H1 (cell line): ENCODE data around the gene MTO1. TPM values are rescaled to one million over a fixed set of nuclear protein-coding genes. Genes with fewer than 3 reads are reported as not detected.

Source experiments
- CTCF ChIA-PET: fragments of 300-600 bp; sonication (Branson Sonifier 250); formaldehyde crosslinking; loops from one replicate; lab custom pipeline; 2021; ENCODE audit not compliant: partially characterized antibody; lab: Charles Lee
- POLR2A ChIA-PET: fragments of 300-600 bp; sonication (Branson Sonifier 250); formaldehyde crosslinking; loops from one replicate; lab custom pipeline; 2021; ENCODE audit warnings: inconsistent platforms; ENCODE audit not compliant: partially characterized antibody; lab: Charles Lee
- DNase-seq, 2 experiments: peaks; one replicate each; pipeline versions ENCODE4 v3.0.0 to v3.0.0-alpha.2; 2010 to 2022; ENCODE audit warnings: low spot score in 2 of 2, low read depth in 1 of 2, mixed read lengths in 1 of 2
- FAIRE-seq: peaks from 2 replicates; lab custom pipeline; 2011; peaks lifted over from hg19 to GRCh38; lab: Jason Lieb, UNC
- H2AFZ ChIP-seq: 2 replicates; pipeline ENCODE4 v1.8.1; 2012; ENCODE audit warnings: low read length, inconsistent platforms
- H2AK5ac ChIP-seq: 2 replicates; pipeline ENCODE4 v1.6.1; 2013; ENCODE audit warnings: low read depth, low read length
- H2BK120ac ChIP-seq: replicated peaks from 2 replicates; pipeline ENCODE3; 2013; ENCODE audit warnings: low read depth, low read length, inconsistent platforms
- H2BK12ac ChIP-seq: 2 replicates; pipeline ENCODE4 v1.6.1; 2013; ENCODE audit warnings: low read depth, low read length
- H2BK15ac ChIP-seq: 2 replicates; pipeline ENCODE4 v1.6.1; 2013; ENCODE audit warnings: low read length
- H2BK20ac ChIP-seq: 2 replicates; pipeline ENCODE4 v1.6.1; 2013; ENCODE audit warnings: low read length
- H2BK5ac ChIP-seq: 2 replicates; pipeline ENCODE4 v1.6.1; 2013; ENCODE audit warnings: low read depth, low read length
- H3K14ac ChIP-seq: 2 replicates; pipeline ENCODE4 v1.6.1; 2013; ENCODE audit warnings: inconsistent platforms; ENCODE audit not compliant: insufficient read length
- H3K18ac ChIP-seq: 2 replicates; pipeline ENCODE4 v1.6.1; 2013; ENCODE audit warnings: low read length; ENCODE audit errors: extremely low read depth
- H3K23ac ChIP-seq: 2 replicates; pipeline ENCODE4 v1.6.1; 2013; ENCODE audit warnings: inconsistent platforms; ENCODE audit not compliant: insufficient read length
- H3K23me2 ChIP-seq: 2 replicates; pipeline ENCODE4 v1.6.1; 2013; ENCODE audit warnings: low read depth, low read length
- H3K27ac ChIP-seq: 2 replicates; pipeline ENCODE4 v1.6.1; 2011; ENCODE audit warnings: low read depth, low read length, inconsistent platforms
- H3K27me3 ChIP-seq, 4 experiments: replicated peaks in 1 of 4; 1 replicate in 1 of 4; 2 replicates in 3 of 4; pipeline versions ENCODE4 v1.6.1 to v1.8.1; 2011 to 2013; ENCODE audit warnings: low read length in 3 of 4, mild to moderate bottlenecking in 3 of 4, inconsistent platforms in 2 of 4, mixed read lengths in 2 of 4, moderate library complexity in 1 of 4; ENCODE audit not compliant: control insufficient read depth in 3 of 4, insufficient read depth in 3 of 4; ENCODE audit errors: extremely low read depth in 1 of 4
- H3K36me3 ChIP-seq, 4 experiments: 2 replicates each; pipeline versions ENCODE4 v1.6.1 to v1.8.1; 2011 to 2013; ENCODE audit warnings: mild to moderate bottlenecking in 4 of 4, low read length in 3 of 4, moderate library complexity in 2 of 4, control low read depth in 1 of 4, inconsistent platforms in 1 of 4; ENCODE audit not compliant: insufficient read depth in 4 of 4, control insufficient read depth in 2 of 4
- H3K4ac ChIP-seq: replicated peaks from 2 replicates; pipeline ENCODE3; 2013; ENCODE audit warnings: low read length, low read depth, mixed read lengths, inconsistent platforms; ENCODE audit not compliant: insufficient read length
- H3K4me1 ChIP-seq, 4 experiments: replicated peaks in 1 of 4; 1 replicate in 1 of 4; 2 replicates in 3 of 4; pipeline versions ENCODE4 v1.6.1 to v1.8.1; 2011 to 2013; ENCODE audit warnings: low read length in 3 of 4, inconsistent platforms in 2 of 4, mixed read lengths in 1 of 4; ENCODE audit not compliant: insufficient read depth in 4 of 4, control insufficient read depth in 3 of 4
- H3K4me2 ChIP-seq, 2 experiments: 2 replicates each; pipeline versions ENCODE4 v1.6.1 to v1.8.1; 2011 to 2013; ENCODE audit warnings: low read depth in 2 of 2, low read length in 2 of 2, control low read depth in 1 of 2, inconsistent platforms in 1 of 2, mild to moderate bottlenecking in 1 of 2; ENCODE audit not compliant: insufficient read depth in 1 of 2
- H3K4me3 ChIP-seq, 4 experiments: fragments of 200-600, 300-600 bp in 1 of 4; sonication (generic), shearing (Covaris generic), sonication (Bioruptor Twin) in 1 of 4; 2 replicates each; pipeline versions ENCODE4 v1.5.1 to v1.8.1; 2011 to 2016; ENCODE audit warnings: low read length in 4 of 4, low read depth in 3 of 4, control low read depth in 2 of 4, inconsistent platforms in 2 of 4, mild to moderate bottlenecking in 2 of 4, mixed read lengths in 1 of 4, moderate library complexity in 1 of 4; ENCODE audit not compliant: insufficient read depth in 2 of 4; ENCODE audit errors: extremely low read depth in 1 of 4
- H3K56ac ChIP-seq: replicated peaks from 2 replicates; pipeline ENCODE3; 2013; ENCODE audit warnings: low read depth, mild to moderate bottlenecking, mixed read lengths, low read length, inconsistent platforms; ENCODE audit not compliant: insufficient read length
- H3K79me1 ChIP-seq: 2 replicates; pipeline ENCODE4 v1.6.1; 2013; ENCODE audit warnings: low read depth, low read length, control low read depth
- H3K79me2 ChIP-seq, 2 experiments: 2 replicates each; pipeline versions ENCODE4 v1.6.1 to v1.8.1; 2012 to 2013; ENCODE audit warnings: low read length in 2 of 2, mild to moderate bottlenecking in 2 of 2, inconsistent platforms in 1 of 2; ENCODE audit not compliant: insufficient read depth in 2 of 2, control insufficient read depth in 1 of 2
- H3K9ac ChIP-seq, 4 experiments: replicated peaks in 1 of 4; 1 replicate in 1 of 4; 2 replicates in 3 of 4; pipeline versions ENCODE4 v1.6.1 to v1.8.1; 2011 to 2013; ENCODE audit warnings: low read depth in 3 of 4, low read length in 3 of 4, control low read depth in 2 of 4, mild to moderate bottlenecking in 2 of 4, moderate library complexity in 2 of 4, inconsistent platforms in 1 of 4; ENCODE audit errors: extremely low read depth in 1 of 4
- H3K9me3 ChIP-seq, 2 experiments: 2 replicates each; pipeline versions ENCODE4 v1.6.1 to v1.8.1; 2012 to 2013; ENCODE audit warnings: mild to moderate bottlenecking in 2 of 2, moderate library complexity in 2 of 2, control low read depth in 1 of 2, inconsistent platforms in 1 of 2, low read depth in 1 of 2, low read length in 1 of 2, mixed read lengths in 1 of 2; ENCODE audit not compliant: insufficient read depth in 2 of 2
- H4K20me1 ChIP-seq, 2 experiments: replicated peaks in 1 of 2; 2 replicates each; pipeline versions ENCODE3 to v1.8.1; 2011 to 2013; ENCODE audit warnings: inconsistent platforms in 2 of 2, low read length in 2 of 2, mild to moderate bottlenecking in 1 of 2; ENCODE audit not compliant: insufficient read depth in 2 of 2, control insufficient read depth in 1 of 2
- H4K5ac ChIP-seq: 2 replicates; pipeline ENCODE4 v1.6.1; 2013; ENCODE audit warnings: low read length, low read depth, mixed read lengths, inconsistent platforms; ENCODE audit not compliant: insufficient read length
- H4K8ac ChIP-seq: 2 replicates; pipeline ENCODE4 v1.8.0; 2013; ENCODE audit warnings: mild to moderate bottlenecking, moderate library complexity, low read length, inconsistent platforms; ENCODE audit not compliant: insufficient read depth; ENCODE audit errors: extremely low read depth
- H4K91ac ChIP-seq: replicated peaks from 2 replicates; pipeline ENCODE3; 2013; ENCODE audit warnings: low read length, mixed read lengths, inconsistent platforms; ENCODE audit not compliant: insufficient read length
- EZH2 ChIP-seq: fragments of 200-600 bp; sonication (generic); IDR thresholded peaks from 2 replicates; pipeline ENCODE4 v1.7.1; 2012; ENCODE audit warnings: low read depth, mild to moderate bottlenecking, moderate library complexity, low read length, inconsistent platforms; ENCODE audit not compliant: severe bottlenecking
- KDM1A ChIP-seq: fragments of 200-600, 300-600 bp; sonication (generic); IDR thresholded peaks from 2 replicates; pipeline ENCODE4 v1.7.1; 2016; ENCODE audit warnings: mild to moderate bottlenecking, low read length, borderline replicate concordance
- POLR2A ChIP-seq, 2 experiments: IDR thresholded peaks; 1 replicate in 1 of 2; 2 replicates in 1 of 2; pipeline ENCODE4 v1.6.1; 2011; ENCODE audit warnings: low read depth in 2 of 2, low read length in 2 of 2, mild to moderate bottlenecking in 2 of 2; ENCODE audit errors: control extremely low read depth in 1 of 2
- POLR2AphosphoS5 ChIP-seq: IDR thresholded peaks from 2 replicates; pipeline ENCODE4 v1.6.1; 2011; ENCODE audit warnings: low read depth, low read length
- WGBS, 2 experiments: shearing (Covaris generic) in 1 of 2; methylation state at CpG; one replicate each; pipeline versions ENCODE4 v1.1.6 to v1.1.7; 2013 to 2015; ENCODE audit warnings: low lambda C conversion rate in 2 of 2, mixed read lengths in 2 of 2, inconsistent platforms in 1 of 2, low coverage in 1 of 2, missing lambda C conversion rate in 1 of 2; ENCODE audit not compliant: insufficient replicate concordance in 2 of 2, insufficient coverage in 1 of 2, insufficient read length in 1 of 2; ENCODE audit errors: extremely low coverage in 1 of 2, missing lambda C conversion rate in 1 of 2; 5-methylcytosine and 5-hydroxymethylcytosine counted together
- polyA plus RNA-seq, 7 experiments: library from polyadenylated mRNA; depleted of rRNA in 3 of 7; stranded (reverse) in 5 of 7; unstranded in 2 of 7; fragments of >200 nt in 5 of 7; fragments of 200-250 nt in 2 of 7; gene quantifications; 1 replicate in 5 of 7; 2 replicates in 1 of 7; 4 replicates in 1 of 7; pipeline versions ENCODE4 v1.2.1 to v1.2.3, GENCODE V29; 2011 to 2013; ENCODE audit warnings: missing spikeins in 2 of 7, mixed read lengths in 2 of 7
- total RNA-seq: library from RNA; stranded (reverse); fragmentation: NEBNext Ultra II Directional; extraction: Animal tissue kit (Norgen Biotek cat#: 25700); gene quantifications from 2 replicates; pipeline ENCODE4 v1.2.1, GENCODE V29; 2021

The MTO1 gene
- total and polyA plus RNA-seq, 2 of the 8 experiments (the other 6 are each of a cell fraction or from before 2014, with no cell fraction given), result 20.9 to 31.6 TPM

GRCh38 chr6:73511796-73512195 is 50.3 kb downstream of the MTO1 start:
- H3K4me2 ChIP-seq, result no peak overlapping the region

More at GRCh38 chr6:73511796-73512195, 50.3 kb downstream of the MTO1 start:
- Histone ChIP-seq H3K9me3 (no peaks in the 10 kb centered on the region), H4K91ac (no peak overlapping the region), H3K56ac (no peak overlapping the region), H3K23ac (no peak overlapping the region), H3K9ac (no peak overlapping the region), H2BK15ac (no peak overlapping the region), H2AFZ (no peak overlapping the region), H3K14ac (no peak overlapping the region), H3K4me1 (peaks cover 0 to 3% (median under 1%) of the 10 kb centered on the region in 4 experiments; a peak in 2 of 7 replicates), H4K20me1 (no peaks in the 10 kb centered on the region), H2BK5ac (no peak overlapping the region), H3K27ac (no peak overlapping the region), H3K4ac (no peak overlapping the region), H3K79me2 (peaks cover 0 to 2% of the 10 kb centered on the region in 2 experiments; a peak in 1 of 4 replicates), H2BK20ac (no peak overlapping the region)
- peak in 1 of 2 experiments; percentile 57 for DNase-seq
- ChIA-PET CTCF (no interaction called here), POLR2A (interaction anchor here (0.6 to 27.5 kb wide), 11 partner anchors 12 to 142 kb away, joined by 3 to 1482 read pairs (median 179); partner anchors contain the start of genes EEF1A1, MTO1 and SLC17A5)
- TF ChIP-seq POLR2AphosphoS5, result peak; percentile 96
- no peak for TF ChIP-seq KDM1A
- peak; percentile 47 to 74; a peak in 2 of 3 replicates for TF ChIP-seq POLR2A (IDR thresholded peaks at IDR 0.05; ENCODE audit: control extremely low read depth in 1 of 2, low read depth in 2 of 2, low read length in 2 of 2)
- no peak for TF ChIP-seq EZH2
- TF ChIP-seq, all 59 proteins: peak for 2
- Histone ChIP-seq H4K5ac (no peak overlapping the region), H3K79me1 (no peaks in the 10 kb centered on the region), H3K23me2 (no peaks in the 10 kb centered on the region), H3K36me3 (peaks cover 12 to 18% (median 16%) of the 10 kb centered on the region in 4 experiments), H2AK5ac (no peak overlapping the region), H3K18ac (no peak overlapping the region), H3K27me3 (no peaks in the 10 kb centered on the region), H2BK120ac (no peak overlapping the region), H4K8ac (no peak overlapping the region), H2BK12ac (no peak overlapping the region), H3K4me3 (no peak overlapping the region)
- 91% methylated on average over 7 of the region's 7 CpGs; no CpG with 5 or more reads in 1 of the 2 experiments for WGBS, 2 experiments
- FAIRE-seq, result no peak
